ENCODE results near the gene WDR44.

The WDR44 gene

DNA sequence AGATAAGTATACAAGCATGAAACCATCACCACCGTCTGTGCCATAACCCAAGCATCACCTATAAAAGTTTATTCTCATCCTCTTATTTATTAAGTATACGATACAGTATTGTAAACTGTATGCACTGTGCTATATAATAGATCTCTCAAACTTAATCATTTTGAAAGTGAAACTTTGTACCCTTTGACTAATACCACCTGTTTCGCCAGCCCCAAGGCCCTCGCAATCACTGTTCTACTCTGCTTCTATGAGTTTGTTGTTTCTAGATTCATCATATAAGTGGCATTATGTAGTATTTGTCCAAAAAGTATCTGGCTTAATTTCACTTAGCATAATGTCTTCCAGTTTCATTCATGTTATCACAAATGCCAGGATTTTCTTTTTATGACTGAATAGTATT lies 77.7 kb downstream of the WDR44 start:
- Histone ChIP-seq H3K27me3 (ENCODE audit: insufficient read depth, poor library complexity, severe bottlenecking) (no peaks in the 10 kb centered on the region), H3K27ac (replicated peaks) (no peak overlapping the region), H3K4me3 (replicated peaks; ENCODE audit: insufficient read depth, low read length) (no peak overlapping the region)
- no peak for DNase-seq (ENCODE audit: low read depth in 1 of 2, low spot score in 1 of 2)
- TF ChIP-seq GABPA (IDR thresholded peaks at IDR 0.05; ENCODE audit: low read depth): no peak
- TF ChIP-seq, protein P1, sequence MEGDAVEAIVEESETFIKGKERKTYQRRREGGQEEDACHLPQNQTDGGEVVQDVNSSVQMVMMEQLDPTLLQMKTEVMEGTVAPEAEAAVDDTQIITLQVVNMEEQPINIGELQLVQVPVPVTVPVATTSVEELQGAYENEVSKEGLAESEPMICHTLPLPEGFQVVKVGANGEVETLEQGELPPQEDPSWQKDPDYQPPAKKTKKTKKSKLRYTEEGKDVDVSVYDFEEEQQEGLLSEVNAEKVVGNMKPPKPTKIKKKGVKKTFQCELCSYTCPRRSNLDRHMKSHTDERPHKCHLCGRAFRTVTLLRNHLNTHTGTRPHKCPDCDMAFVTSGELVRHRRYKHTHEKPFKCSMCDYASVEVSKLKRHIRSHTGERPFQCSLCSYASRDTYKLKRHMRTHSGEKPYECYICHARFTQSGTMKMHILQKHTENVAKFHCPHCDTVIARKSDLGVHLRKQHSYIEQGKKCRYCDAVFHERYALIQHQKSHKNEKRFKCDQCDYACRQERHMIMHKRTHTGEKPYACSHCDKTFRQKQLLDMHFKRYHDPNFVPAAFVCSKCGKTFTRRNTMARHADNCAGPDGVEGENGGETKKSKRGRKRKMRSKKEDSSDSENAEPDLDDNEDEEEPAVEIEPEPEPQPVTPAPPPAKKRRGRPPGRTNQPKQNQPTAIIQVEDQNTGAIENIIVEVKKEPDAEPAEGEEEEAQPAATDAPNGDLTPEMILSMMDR (IDR thresholded peaks at IDR 0.05; ENCODE audit: insufficient read depth, low read length): no peak
- no peak for TF ChIP-seq SPI1 (IDR thresholded peaks at IDR 0.05; ENCODE audit: borderline replicate concordance, low read depth)
- TF ChIP-seq, protein P2, sequence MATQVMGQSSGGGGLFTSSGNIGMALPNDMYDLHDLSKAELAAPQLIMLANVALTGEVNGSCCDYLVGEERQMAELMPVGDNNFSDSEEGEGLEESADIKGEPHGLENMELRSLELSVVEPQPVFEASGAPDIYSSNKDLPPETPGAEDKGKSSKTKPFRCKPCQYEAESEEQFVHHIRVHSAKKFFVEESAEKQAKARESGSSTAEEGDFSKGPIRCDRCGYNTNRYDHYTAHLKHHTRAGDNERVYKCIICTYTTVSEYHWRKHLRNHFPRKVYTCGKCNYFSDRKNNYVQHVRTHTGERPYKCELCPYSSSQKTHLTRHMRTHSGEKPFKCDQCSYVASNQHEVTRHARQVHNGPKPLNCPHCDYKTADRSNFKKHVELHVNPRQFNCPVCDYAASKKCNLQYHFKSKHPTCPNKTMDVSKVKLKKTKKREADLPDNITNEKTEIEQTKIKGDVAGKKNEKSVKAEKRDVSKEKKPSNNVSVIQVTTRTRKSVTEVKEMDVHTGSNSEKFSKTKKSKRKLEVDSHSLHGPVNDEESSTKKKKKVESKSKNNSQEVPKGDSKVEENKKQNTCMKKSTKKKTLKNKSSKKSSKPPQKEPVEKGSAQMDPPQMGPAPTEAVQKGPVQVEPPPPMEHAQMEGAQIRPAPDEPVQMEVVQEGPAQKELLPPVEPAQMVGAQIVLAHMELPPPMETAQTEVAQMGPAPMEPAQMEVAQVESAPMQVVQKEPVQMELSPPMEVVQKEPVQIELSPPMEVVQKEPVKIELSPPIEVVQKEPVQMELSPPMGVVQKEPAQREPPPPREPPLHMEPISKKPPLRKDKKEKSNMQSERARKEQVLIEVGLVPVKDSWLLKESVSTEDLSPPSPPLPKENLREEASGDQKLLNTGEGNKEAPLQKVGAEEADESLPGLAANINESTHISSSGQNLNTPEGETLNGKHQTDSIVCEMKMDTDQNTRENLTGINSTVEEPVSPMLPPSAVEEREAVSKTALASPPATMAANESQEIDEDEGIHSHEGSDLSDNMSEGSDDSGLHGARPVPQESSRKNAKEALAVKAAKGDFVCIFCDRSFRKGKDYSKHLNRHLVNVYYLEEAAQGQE (IDR thresholded peaks at IDR 0.05; ENCODE audit: insufficient replicate concordance, low read depth): no peak

DNA sequence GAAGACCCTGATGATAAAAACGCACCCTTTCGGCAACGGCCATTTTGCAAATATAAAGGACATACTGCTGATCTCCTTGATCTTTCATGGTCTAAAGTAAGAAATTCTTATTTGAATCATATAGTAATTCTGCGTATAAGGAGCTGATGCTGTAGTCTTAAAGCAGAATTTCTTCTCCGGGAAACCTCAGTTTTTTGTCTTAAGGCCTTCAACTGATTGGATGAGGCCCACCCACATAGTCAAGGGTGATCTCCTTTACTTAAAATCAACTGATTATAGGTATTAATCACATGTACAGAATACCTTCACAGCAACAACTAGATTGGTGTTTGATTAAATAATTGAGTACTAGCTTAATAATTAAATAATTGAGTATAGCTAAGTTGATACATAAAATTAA lies 86.9 kb downstream of the WDR44 start:
- Histone ChIP-seq H3K27ac (replicated peaks) (no peak overlapping the region), H3K4me3 (replicated peaks; ENCODE audit: insufficient read depth, low read length) (no peak overlapping the region), H3K27me3 (ENCODE audit: insufficient read depth, poor library complexity, severe bottlenecking) (no peaks in the 10 kb centered on the region)
- TF ChIP-seq SPI1 (IDR thresholded peaks at IDR 0.05; ENCODE audit: borderline replicate concordance, low read depth): no peak
- TF ChIP-seq, protein P2 (IDR thresholded peaks at IDR 0.05; ENCODE audit: insufficient replicate concordance, low read depth): no peak
- TF ChIP-seq, protein P1 (IDR thresholded peaks at IDR 0.05; ENCODE audit: insufficient read depth, low read length): no peak
- TF ChIP-seq POLR2AphosphoS5 (IDR thresholded peaks at IDR 0.05; ENCODE audit: low read depth): no peak
- no peak for TF ChIP-seq GABPA (IDR thresholded peaks at IDR 0.05; ENCODE audit: low read depth)
- DNase-seq (ENCODE audit: low read depth in 1 of 2, low spot score in 1 of 2): no peak

DNA sequence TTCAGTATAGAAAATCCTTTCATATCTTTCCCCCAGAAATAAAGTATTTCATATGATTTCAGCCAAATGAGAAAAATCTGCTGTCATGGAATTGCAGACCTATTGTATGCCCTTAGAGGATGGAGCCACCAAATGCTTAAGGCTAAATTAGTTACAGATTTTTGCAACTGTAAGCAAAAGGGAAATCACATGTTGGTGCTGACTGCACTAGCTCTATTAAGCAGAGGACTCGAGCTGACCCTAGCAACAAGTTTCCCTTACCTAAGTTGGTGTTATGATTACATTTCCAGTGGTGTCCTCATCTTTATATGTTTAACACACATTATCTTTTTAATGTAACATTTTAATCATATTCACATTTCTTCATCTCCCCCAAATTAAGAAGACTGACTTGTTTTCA lies 91.4 kb downstream of the WDR44 start:
- Histone ChIP-seq H3K4me3 (replicated peaks; ENCODE audit: insufficient read depth, low read length) (no peak overlapping the region), H3K27me3 (ENCODE audit: insufficient read depth, poor library complexity, severe bottlenecking) (no peaks in the 10 kb centered on the region), H3K27ac (replicated peaks) (no peak overlapping the region)
- TF ChIP-seq, protein P1 (IDR thresholded peaks at IDR 0.05; ENCODE audit: insufficient read depth, low read length): no peak
- TF ChIP-seq GABPA (IDR thresholded peaks at IDR 0.05; ENCODE audit: low read depth): no peak
- no peak for TF ChIP-seq POLR2AphosphoS5 (IDR thresholded peaks at IDR 0.05; ENCODE audit: low read depth)
- no peak for TF ChIP-seq SPI1 (IDR thresholded peaks at IDR 0.05; ENCODE audit: borderline replicate concordance, low read depth)
- TF ChIP-seq, protein P2 (IDR thresholded peaks at IDR 0.05; ENCODE audit: insufficient replicate concordance, low read depth): no peak
- no peak for DNase-seq (ENCODE audit: low read depth in 1 of 2, low spot score in 1 of 2)
